ENCODE measurements around the gene GSTM2. TPM values are rescaled to one million over a fixed set of nuclear protein-coding genes. Genes with fewer than 3 reads are reported as not detected.

GSTM2 gene
- total and polyA plus RNA-seq, 2 donors (not counting 1 experiment from before 2014, with no cell fraction given): 42.9 to 94.4 TPM

DNA sequence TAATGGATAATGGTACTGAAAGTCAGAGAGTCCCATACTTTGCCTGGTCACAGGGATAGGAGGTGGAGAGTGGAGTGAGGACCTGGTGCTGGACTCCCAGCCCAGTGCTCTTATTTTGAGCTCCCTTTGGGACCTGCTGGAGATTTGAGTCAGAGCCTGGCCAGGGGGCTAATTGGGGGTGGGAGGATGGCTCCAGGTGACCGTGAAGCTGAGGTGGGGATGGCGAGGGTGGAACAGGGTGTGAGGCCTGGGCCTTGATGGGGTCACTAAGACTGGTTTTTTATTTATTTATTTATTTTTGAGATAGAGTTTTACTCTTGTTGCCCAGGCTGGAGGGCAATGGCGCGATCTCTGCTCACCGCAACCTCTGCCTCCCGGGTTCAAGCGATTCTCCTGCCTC lies 30.4 kb upstream of the GSTM2 start:
- peaks cover 10% of the 10 kb centered on the region for H3K4me1 Mint-ChIP-seq
- peaks cover 4% of the 10 kb centered on the region for H3K27me3 Mint-ChIP-seq
- H3K4me3 ChIP-seq (ENCODE audit: control extremely low read depth in 1 of 5, extremely low read depth in 1 of 5, insufficient read depth in 1 of 5, low read depth in 2 of 5, low read length in 4 of 5): no peak overlapping the region
- CTCF ChIA-PET: interaction anchor here (1.1 to 16.5 kb wide), 8 partner anchors 13 to 377 kb away, joined by 3 to 276 read pairs (median 50); partner anchors contain the start of genes AHCYL1, AMPD2, GNAT2 and GPR61
- WGBS (ENCODE audit: insufficient coverage): 92% methylated on average over 4 of the region's 7 CpGs
- no peaks in the 10 kb centered on the region for H3K9me3 ChIP-seq (ENCODE audit: control extremely low read depth in 1 of 3, control insufficient read depth in 2 of 3, insufficient read depth in 1 of 3, low read length in 2 of 3)
- no peak for ATAC-seq (ENCODE audit: low read depth)
- peaks cover 0 to 7% of the 10 kb centered on the region in 2 donors for H3K4me1 ChIP-seq (ENCODE audit: control insufficient read depth in 2 of 2, insufficient read depth in 2 of 2, low read length in 2 of 2)
- no peaks in the 10 kb centered on the region for H3K36me3 ChIP-seq (replicated peaks in 1 of 2; ENCODE audit: control extremely low read depth in 1 of 2, control insufficient read depth in 1 of 2, extremely low read depth in 1 of 2, insufficient read depth in 2 of 2, low read length in 1 of 2)
- peak; percentile 1 for DNase-seq
- H3K9me3 Mint-ChIP-seq (ENCODE audit: insufficient read depth): no peaks in the 10 kb centered on the region
- H3K27ac Mint-ChIP-seq: no peak overlapping the region
- intact Hi-C loops (cut with micrococcal nuclease): no loop called here
- H3K27ac ChIP-seq (ENCODE audit: low read length in 2 of 2): no peak overlapping the region
- TF ChIP-seq, protein P1, sequence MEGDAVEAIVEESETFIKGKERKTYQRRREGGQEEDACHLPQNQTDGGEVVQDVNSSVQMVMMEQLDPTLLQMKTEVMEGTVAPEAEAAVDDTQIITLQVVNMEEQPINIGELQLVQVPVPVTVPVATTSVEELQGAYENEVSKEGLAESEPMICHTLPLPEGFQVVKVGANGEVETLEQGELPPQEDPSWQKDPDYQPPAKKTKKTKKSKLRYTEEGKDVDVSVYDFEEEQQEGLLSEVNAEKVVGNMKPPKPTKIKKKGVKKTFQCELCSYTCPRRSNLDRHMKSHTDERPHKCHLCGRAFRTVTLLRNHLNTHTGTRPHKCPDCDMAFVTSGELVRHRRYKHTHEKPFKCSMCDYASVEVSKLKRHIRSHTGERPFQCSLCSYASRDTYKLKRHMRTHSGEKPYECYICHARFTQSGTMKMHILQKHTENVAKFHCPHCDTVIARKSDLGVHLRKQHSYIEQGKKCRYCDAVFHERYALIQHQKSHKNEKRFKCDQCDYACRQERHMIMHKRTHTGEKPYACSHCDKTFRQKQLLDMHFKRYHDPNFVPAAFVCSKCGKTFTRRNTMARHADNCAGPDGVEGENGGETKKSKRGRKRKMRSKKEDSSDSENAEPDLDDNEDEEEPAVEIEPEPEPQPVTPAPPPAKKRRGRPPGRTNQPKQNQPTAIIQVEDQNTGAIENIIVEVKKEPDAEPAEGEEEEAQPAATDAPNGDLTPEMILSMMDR (IDR thresholded peaks at IDR 0.05): no peak
- no peak for TF ChIP-seq EZH2 (IDR thresholded peaks at IDR 0.05; ENCODE audit: borderline replicate concordance, insufficient read depth, low read depth, low read length, poor library complexity, severe bottlenecking)
- peaks cover 0 to 2% (median 0%) of the 10 kb centered on the region in 4 experiments for H3K27me3 ChIP-seq (replicated peaks in 1 of 4; ENCODE audit: control extremely low read depth in 1 of 4, control insufficient read depth in 3 of 4, insufficient read depth in 4 of 4, low read length in 3 of 4)
- no peaks in the 10 kb centered on the region for H4K20me1 ChIP-seq (ENCODE audit: control insufficient read depth, insufficient read depth, low read length, poor library complexity, severe bottlenecking)
- no peak overlapping the region for H3K9ac ChIP-seq (ENCODE audit: low read length)
- H2AFZ ChIP-seq (ENCODE audit: insufficient read depth, low read depth, low read length, poor library complexity, severe bottlenecking): no peak overlapping the region
- H3K79me2 ChIP-seq (ENCODE audit: control insufficient read depth, insufficient read depth, low read length): no peaks in the 10 kb centered on the region
- no peak overlapping the region for H3K4me3 Mint-ChIP-seq
- POLR2A ChIA-PET: interaction anchor here (0.8 kb wide), 1 partner anchor 89 kb away, joined by 3 read pairs; the partner anchor contains the start of gene GNAI3
- no peak overlapping the region for H3K4me2 ChIP-seq (replicated peaks; ENCODE audit: low read depth, low read length, poor library complexity, severe bottlenecking)

DNA sequence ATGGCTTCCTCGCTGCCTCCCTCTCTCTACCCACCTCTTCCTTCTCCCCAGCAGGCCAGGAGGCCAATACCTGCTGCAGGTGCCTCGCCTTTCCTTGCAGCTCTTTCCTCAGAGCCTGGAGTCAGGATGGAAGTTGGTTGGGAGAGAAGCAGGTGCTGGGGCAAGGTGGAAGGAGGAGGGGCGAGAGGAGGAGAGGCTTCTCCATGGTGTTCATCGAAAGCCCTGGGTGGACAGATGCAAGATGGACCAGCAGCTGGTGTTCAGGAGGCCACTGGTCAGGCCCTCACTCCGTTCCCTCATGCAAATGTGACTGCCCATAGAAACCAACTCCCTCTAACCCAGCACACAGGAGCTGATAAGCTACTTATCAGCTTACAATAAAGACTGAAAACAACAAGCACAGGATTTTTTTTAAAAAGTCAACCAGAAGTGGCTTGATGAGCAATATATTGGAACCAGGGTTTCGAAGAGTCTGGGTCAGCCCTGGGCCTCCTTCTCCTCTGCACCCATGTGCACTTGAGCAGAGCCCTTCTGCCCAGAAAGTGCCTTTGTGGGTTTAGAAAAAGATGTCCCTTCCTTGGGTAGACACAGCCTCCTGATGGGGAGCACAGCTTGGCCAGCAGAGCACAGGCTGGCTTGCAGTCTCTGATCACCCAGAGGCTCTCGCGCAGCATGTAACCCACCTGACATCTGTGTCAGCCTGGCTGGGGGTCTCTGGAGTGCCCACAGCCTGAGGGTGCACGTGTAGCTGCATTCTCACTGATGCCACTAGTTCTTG lies 28.6 kb upstream of the GSTM2 start:
- H3K27ac ChIP-seq (ENCODE audit: low read length in 2 of 2): no peak overlapping the region
- H4K20me1 ChIP-seq (ENCODE audit: control insufficient read depth, insufficient read depth, low read length, poor library complexity, severe bottlenecking): no peaks in the 10 kb centered on the region
- peaks cover 0 to 2% (median 0%) of the 10 kb centered on the region in 4 experiments for H3K27me3 ChIP-seq (replicated peaks in 1 of 4; ENCODE audit: control extremely low read depth in 1 of 4, control insufficient read depth in 3 of 4, insufficient read depth in 4 of 4, low read length in 3 of 4)
- ATAC-seq (ENCODE audit: low read depth) (no peak), DNase-seq (peak; percentile 15)
- intact Hi-C loops (cut with micrococcal nuclease): no loop called here
- CTCF ChIA-PET: interaction anchor here (0.6 to 16.5 kb wide), 39 partner anchors 10 to 695 kb away, joined by 3 to 276 read pairs (median 7); partner anchors contain the start of genes AHCYL1, AMPD2, ATXN7L2 and GNAI3
- H3K9me3 Mint-ChIP-seq (ENCODE audit: insufficient read depth): no peaks in the 10 kb centered on the region
- H2AFZ ChIP-seq (ENCODE audit: insufficient read depth, low read depth, low read length, poor library complexity, severe bottlenecking): no peak overlapping the region
- no peaks in the 10 kb centered on the region for H3K79me2 ChIP-seq (ENCODE audit: control insufficient read depth, insufficient read depth, low read length)
- H3K9me3 ChIP-seq (ENCODE audit: control extremely low read depth in 1 of 3, control insufficient read depth in 2 of 3, insufficient read depth in 1 of 3, low read length in 2 of 3): no peaks in the 10 kb centered on the region
- TF ChIP-seq, protein P1 (IDR thresholded peaks at IDR 0.05): no peak
- no peak for TF ChIP-seq EZH2 (IDR thresholded peaks at IDR 0.05; ENCODE audit: borderline replicate concordance, insufficient read depth, low read depth, low read length, poor library complexity, severe bottlenecking)
- 90% methylated on average over 8 of the region's 9 CpGs for WGBS (ENCODE audit: insufficient coverage)
- no peak overlapping the region for H3K9ac ChIP-seq (ENCODE audit: low read length)
- no peak overlapping the region for H3K4me2 ChIP-seq (replicated peaks; ENCODE audit: low read depth, low read length, poor library complexity, severe bottlenecking)
- H3K4me3 Mint-ChIP-seq: no peak overlapping the region
- H3K4me1 ChIP-seq (ENCODE audit: control insufficient read depth in 2 of 2, insufficient read depth in 2 of 2, low read length in 2 of 2): peaks cover 4 to 17% of the 10 kb centered on the region in 2 donors
- no peaks in the 10 kb centered on the region for H3K36me3 ChIP-seq (replicated peaks in 1 of 2; ENCODE audit: control extremely low read depth in 1 of 2, control insufficient read depth in 1 of 2, extremely low read depth in 1 of 2, insufficient read depth in 2 of 2, low read length in 1 of 2)
- no peak overlapping the region for H3K27ac Mint-ChIP-seq
- POLR2A ChIA-PET: interaction anchor here (0.5 kb wide), 2 partner anchors 16 to 343 kb away, joined by 4 to 5 read pairs; no protein-coding TSS in a partner anchor
- peaks cover 4% of the 10 kb centered on the region for H3K27me3 Mint-ChIP-seq
- H3K4me3 ChIP-seq (ENCODE audit: control extremely low read depth in 1 of 5, extremely low read depth in 1 of 5, insufficient read depth in 1 of 5, low read depth in 2 of 5, low read length in 4 of 5): no peak overlapping the region
- peaks cover 18% of the 10 kb centered on the region for H3K4me1 Mint-ChIP-seq
